ENCODE data around the gene SLC25A19. TPM values are rescaled to one million over a fixed set of nuclear protein-coding genes. Genes with fewer than 3 reads are reported as not detected.

Gene SLC25A19
- total RNA-seq, 1 donor from 2014 or later = 12.8 TPM

DNA sequence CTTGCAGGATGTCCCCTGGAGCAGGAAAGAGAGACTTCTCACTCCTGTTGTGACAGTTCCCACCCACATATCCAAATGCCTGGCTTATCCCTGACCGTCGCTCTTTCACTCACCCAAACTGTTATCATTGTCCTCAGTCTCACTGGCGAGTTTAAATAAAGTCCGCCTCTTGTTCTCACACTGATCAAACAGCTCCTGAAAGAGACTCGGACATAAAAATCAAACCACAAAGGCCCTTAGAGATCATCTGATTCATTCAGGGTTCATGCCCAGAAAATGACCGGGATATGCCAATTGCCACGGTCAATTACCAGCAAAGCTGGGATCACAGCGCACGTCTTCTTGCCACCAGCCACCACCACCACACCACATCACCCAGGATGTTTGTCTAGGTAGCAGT is 47.7 kb downstream of the SLC25A19 start:
- Mint-ChIP-seq H3K27me3 (ENCODE audit: low read depth, unreplicated experiment) (no peaks in the 10 kb centered on the region), H3K4me3 (ENCODE audit: unreplicated experiment) (no peak overlapping the region)
- no peak overlapping the region for H3K9ac ChIP-seq (ENCODE audit: low read length)

GRCh38 chr17:75241143-75241430 is 48.1 kb downstream of the SLC25A19 start:
- FAIRE-seq = no peak
- H3K9me3 ChIP-seq (ENCODE audit: insufficient read depth, low read depth, low read length) = no peaks in the 10 kb centered on the region
- no peaks in the 10 kb centered on the region for H3K79me2 ChIP-seq (ENCODE audit: insufficient read depth, low read length)
- H3K4me2 ChIP-seq (ENCODE audit: low read length) = no peak overlapping the region
- H3K27me3 ChIP-seq (ENCODE audit: insufficient read depth, low read length) = no peaks in the 10 kb centered on the region
- H2AFZ ChIP-seq (ENCODE audit: low read depth, low read length) = no peak overlapping the region
- H3K27ac Mint-ChIP-seq (ENCODE audit: unreplicated experiment) = no peak overlapping the region
- H3K36me3 ChIP-seq (ENCODE audit: insufficient read depth, low read length) = peaks cover 45% of the 10 kb centered on the region
- H3K4me1 Mint-ChIP-seq (ENCODE audit: low read depth, unreplicated experiment) = peaks cover 4% of the 10 kb centered on the region
- TF ChIP-seq EZH2 (IDR thresholded peaks at IDR 0.05; ENCODE audit: insufficient read depth, low read length) (no peak), CTCF (IDR thresholded peaks at IDR 0.05; ENCODE audit: insufficient read depth, low read depth, low read length) (no peak)
- no peak overlapping the region for H3K9ac ChIP-seq (ENCODE audit: low read length)
- H3K27ac ChIP-seq (ENCODE audit: low read depth, low read length) = no peak overlapping the region
- no peak overlapping the region for H3K4me3 ChIP-seq (ENCODE audit: insufficient read depth, low read depth, low read length)
- H3K4me1 ChIP-seq (ENCODE audit: insufficient read depth, low read length) = no peaks in the 10 kb centered on the region
- H3K36me3 Mint-ChIP-seq (ENCODE audit: low read depth, unreplicated experiment) = peaks cover 27% of the 10 kb centered on the region
- H3K27me3 Mint-ChIP-seq (ENCODE audit: low read depth, unreplicated experiment) = no peaks in the 10 kb centered on the region
- DNase-seq (ENCODE audit: low read depth) = no peak
- H3K4me3 Mint-ChIP-seq (ENCODE audit: unreplicated experiment) = no peak overlapping the region
- peaks cover 48% of the 10 kb centered on the region for H4K20me1 ChIP-seq (ENCODE audit: insufficient read depth, low read length)
- no peaks in the 10 kb centered on the region for H3K9me3 Mint-ChIP-seq (ENCODE audit: unreplicated experiment)

More for the DNA sequence above, 47.7 kb downstream of the SLC25A19 start:
- DNase-seq (ENCODE audit: low read depth) = no peak
- no peaks in the 10 kb centered on the region for H3K27me3 ChIP-seq (ENCODE audit: insufficient read depth, low read length)
- no peak overlapping the region for H2AFZ ChIP-seq (ENCODE audit: low read depth, low read length)
- H3K9me3 Mint-ChIP-seq (ENCODE audit: unreplicated experiment) = no peaks in the 10 kb centered on the region
- H3K27ac ChIP-seq (ENCODE audit: low read depth, low read length) = no peak overlapping the region
- no peak overlapping the region for H3K27ac Mint-ChIP-seq (ENCODE audit: unreplicated experiment)
- peaks cover 27% of the 10 kb centered on the region for H3K36me3 Mint-ChIP-seq (ENCODE audit: low read depth, unreplicated experiment)
- no peak overlapping the region for H3K4me2 ChIP-seq (ENCODE audit: low read length)
- no peaks in the 10 kb centered on the region for H3K4me1 ChIP-seq (ENCODE audit: insufficient read depth, low read length)
- no peaks in the 10 kb centered on the region for H3K79me2 ChIP-seq (ENCODE audit: insufficient read depth, low read length)
- H3K36me3 ChIP-seq (ENCODE audit: insufficient read depth, low read length) = peaks cover 43% of the 10 kb centered on the region
- H3K4me3 ChIP-seq (ENCODE audit: insufficient read depth, low read depth, low read length) = no peak overlapping the region
- peaks cover 52% of the 10 kb centered on the region for H4K20me1 ChIP-seq (ENCODE audit: insufficient read depth, low read length)
- FAIRE-seq = no peak
- TF ChIP-seq CTCF (IDR thresholded peaks at IDR 0.05; ENCODE audit: insufficient read depth, low read depth, low read length) (no peak), EZH2 (IDR thresholded peaks at IDR 0.05; ENCODE audit: insufficient read depth, low read length) (no peak)
- H3K9me3 ChIP-seq (ENCODE audit: insufficient read depth, low read depth, low read length) = no peaks in the 10 kb centered on the region
- peaks cover 4% of the 10 kb centered on the region for H3K4me1 Mint-ChIP-seq (ENCODE audit: low read depth, unreplicated experiment)

GRCh38 chr17:75240394-75241142 is 48.7 kb downstream of the SLC25A19 start:
- Mint-ChIP-seq H3K36me3 (ENCODE audit: low read depth, unreplicated experiment) (peaks cover 25% of the 10 kb centered on the region), H3K27me3 (ENCODE audit: low read depth, unreplicated experiment) (no peaks in the 10 kb centered on the region), H3K4me3 (ENCODE audit: unreplicated experiment) (no peak overlapping the region), H3K4me1 (ENCODE audit: low read depth, unreplicated experiment) (peaks cover 4% of the 10 kb centered on the region), H3K9me3 (ENCODE audit: unreplicated experiment) (no peaks in the 10 kb centered on the region), H3K27ac (ENCODE audit: unreplicated experiment) (no peak overlapping the region)
- peaks cover 40% of the 10 kb centered on the region for H3K36me3 ChIP-seq (ENCODE audit: insufficient read depth, low read length)
- DNase-seq (ENCODE audit: low read depth) (no peak), FAIRE-seq (no peak)
- no peaks in the 10 kb centered on the region for H3K79me2 ChIP-seq (ENCODE audit: insufficient read depth, low read length)
- H3K4me1 ChIP-seq (ENCODE audit: insufficient read depth, low read length) = no peaks in the 10 kb centered on the region
- H2AFZ ChIP-seq (ENCODE audit: low read depth, low read length) = no peak overlapping the region
- no peak for TF ChIP-seq EZH2 (IDR thresholded peaks at IDR 0.05; ENCODE audit: insufficient read depth, low read length)
- peak; percentile 49 for TF ChIP-seq CTCF (IDR thresholded peaks at IDR 0.05; ENCODE audit: insufficient read depth, low read depth, low read length)
- H3K4me2 ChIP-seq (ENCODE audit: low read length) = no peak overlapping the region
- H3K9me3 ChIP-seq (ENCODE audit: insufficient read depth, low read depth, low read length) = no peaks in the 10 kb centered on the region
- H3K27ac ChIP-seq (ENCODE audit: low read depth, low read length) = no peak overlapping the region
- no peak overlapping the region for H3K9ac ChIP-seq (ENCODE audit: low read length)
- peaks cover 42% of the 10 kb centered on the region for H4K20me1 ChIP-seq (ENCODE audit: insufficient read depth, low read length)
- H3K27me3 ChIP-seq (ENCODE audit: insufficient read depth, low read length) = no peaks in the 10 kb centered on the region
- H3K4me3 ChIP-seq (ENCODE audit: insufficient read depth, low read depth, low read length) = no peak overlapping the region
